Upper lobe of left lung (tissue), 4 donors: Measurements from ENCODE around the gene FAM24A.
"Not testable (repeated sequence)": the region's sequence is repeated elsewhere in the genome, so short reads cannot be mapped to it uniquely, and the experiment has no call there.

ENCODE experiments used
- POLR2A ChIP-seq, 4 donors: fragments of 450-650 bp; IDR thresholded peaks; one replicate each; pipeline ENCODE4 v1.5.1; 2016 to 2017; ENCODE audit warnings: antibody characterized with exemption in 4 of 4, mild to moderate bottlenecking in 2 of 4
- TF ChIP-seq, protein P1 (sequence below), 6 experiments: fragments of 450-650 bp in 4 of 6; fragments of 200-600 bp in 2 of 6; sonication (generic) in 2 of 6; IDR thresholded peaks; one replicate each; pipeline ENCODE4 v1.5.1; 2016 to 2019; ENCODE audit warnings: antibody characterized with exemption in 6 of 6

DNA sequence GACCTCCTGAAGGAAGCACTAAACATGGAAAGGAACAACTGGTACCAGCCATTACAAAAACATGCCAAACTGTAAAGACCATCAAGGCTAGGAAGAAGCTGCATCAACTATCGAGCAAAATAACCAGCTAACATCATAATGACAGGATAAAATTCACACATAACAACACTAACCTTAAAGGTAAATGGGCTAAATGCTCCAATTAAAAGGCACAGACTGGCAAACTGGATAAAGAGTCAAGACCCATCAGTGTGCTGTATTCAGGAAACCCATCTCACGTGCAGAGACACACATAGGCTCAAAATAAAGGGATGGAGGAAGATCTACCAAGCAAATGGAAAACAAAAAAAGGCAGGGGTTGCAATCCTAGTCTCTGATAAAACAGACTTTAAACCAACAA lies 41.6 kb upstream of the FAM24A start:
- TF ChIP-seq, protein P1, sequence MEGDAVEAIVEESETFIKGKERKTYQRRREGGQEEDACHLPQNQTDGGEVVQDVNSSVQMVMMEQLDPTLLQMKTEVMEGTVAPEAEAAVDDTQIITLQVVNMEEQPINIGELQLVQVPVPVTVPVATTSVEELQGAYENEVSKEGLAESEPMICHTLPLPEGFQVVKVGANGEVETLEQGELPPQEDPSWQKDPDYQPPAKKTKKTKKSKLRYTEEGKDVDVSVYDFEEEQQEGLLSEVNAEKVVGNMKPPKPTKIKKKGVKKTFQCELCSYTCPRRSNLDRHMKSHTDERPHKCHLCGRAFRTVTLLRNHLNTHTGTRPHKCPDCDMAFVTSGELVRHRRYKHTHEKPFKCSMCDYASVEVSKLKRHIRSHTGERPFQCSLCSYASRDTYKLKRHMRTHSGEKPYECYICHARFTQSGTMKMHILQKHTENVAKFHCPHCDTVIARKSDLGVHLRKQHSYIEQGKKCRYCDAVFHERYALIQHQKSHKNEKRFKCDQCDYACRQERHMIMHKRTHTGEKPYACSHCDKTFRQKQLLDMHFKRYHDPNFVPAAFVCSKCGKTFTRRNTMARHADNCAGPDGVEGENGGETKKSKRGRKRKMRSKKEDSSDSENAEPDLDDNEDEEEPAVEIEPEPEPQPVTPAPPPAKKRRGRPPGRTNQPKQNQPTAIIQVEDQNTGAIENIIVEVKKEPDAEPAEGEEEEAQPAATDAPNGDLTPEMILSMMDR (IDR thresholded peaks at IDR 0.05) = not testable (repeated sequence)
- TF ChIP-seq POLR2A (IDR thresholded peaks at IDR 0.05) = not testable (repeated sequence)
